ENCODE measurements around the gene ZCCHC17. TPM values are rescaled to one million over a fixed set of nuclear protein-coding genes. Genes with fewer than 3 reads are reported as not detected.

The ZCCHC17 gene
- total RNA-seq, 1 donor from 2014 or later = 26.3 TPM

GRCh38 chr1:31407029-31407626, 110.3 kb downstream of the ZCCHC17 start:
- Mint-ChIP-seq H3K9me3 (ENCODE audit: unreplicated experiment) (no peaks in the 10 kb centered on the region), H3K36me3 (ENCODE audit: unreplicated experiment) (no peaks in the 10 kb centered on the region), H3K4me1 (ENCODE audit: unreplicated experiment) (no peaks in the 10 kb centered on the region), H3K4me3 (ENCODE audit: unreplicated experiment) (no peak overlapping the region), H3K27me3 (ENCODE audit: unreplicated experiment) (peaks cover 28% of the 10 kb centered on the region), H3K27ac (ENCODE audit: unreplicated experiment) (no peak overlapping the region)
- no peak for TF ChIP-seq CTCF (IDR thresholded peaks at IDR 0.05)
- no peak for DNase-seq (ENCODE audit: extremely low spot score, unreplicated experiment)

- Mint-ChIP-seq H3K4me3 (ENCODE audit: unreplicated experiment) (no peak overlapping the region), H3K36me3 (ENCODE audit: unreplicated experiment) (no peaks in the 10 kb centered on the region), H3K27me3 (ENCODE audit: unreplicated experiment) (peaks cover 37% of the 10 kb centered on the region), H3K4me1 (ENCODE audit: unreplicated experiment) (peaks cover 3% of the 10 kb centered on the region), H3K27ac (ENCODE audit: unreplicated experiment) (no peak overlapping the region), H3K9me3 (ENCODE audit: unreplicated experiment) (no peaks in the 10 kb centered on the region)
- no peak for TF ChIP-seq CTCF (IDR thresholded peaks at IDR 0.05)
- no peak for DNase-seq (ENCODE audit: extremely low spot score, unreplicated experiment)
Observed at GRCh38 chr1:31408788-31409318, 112.0 kb downstream of the ZCCHC17 start.

DNA sequence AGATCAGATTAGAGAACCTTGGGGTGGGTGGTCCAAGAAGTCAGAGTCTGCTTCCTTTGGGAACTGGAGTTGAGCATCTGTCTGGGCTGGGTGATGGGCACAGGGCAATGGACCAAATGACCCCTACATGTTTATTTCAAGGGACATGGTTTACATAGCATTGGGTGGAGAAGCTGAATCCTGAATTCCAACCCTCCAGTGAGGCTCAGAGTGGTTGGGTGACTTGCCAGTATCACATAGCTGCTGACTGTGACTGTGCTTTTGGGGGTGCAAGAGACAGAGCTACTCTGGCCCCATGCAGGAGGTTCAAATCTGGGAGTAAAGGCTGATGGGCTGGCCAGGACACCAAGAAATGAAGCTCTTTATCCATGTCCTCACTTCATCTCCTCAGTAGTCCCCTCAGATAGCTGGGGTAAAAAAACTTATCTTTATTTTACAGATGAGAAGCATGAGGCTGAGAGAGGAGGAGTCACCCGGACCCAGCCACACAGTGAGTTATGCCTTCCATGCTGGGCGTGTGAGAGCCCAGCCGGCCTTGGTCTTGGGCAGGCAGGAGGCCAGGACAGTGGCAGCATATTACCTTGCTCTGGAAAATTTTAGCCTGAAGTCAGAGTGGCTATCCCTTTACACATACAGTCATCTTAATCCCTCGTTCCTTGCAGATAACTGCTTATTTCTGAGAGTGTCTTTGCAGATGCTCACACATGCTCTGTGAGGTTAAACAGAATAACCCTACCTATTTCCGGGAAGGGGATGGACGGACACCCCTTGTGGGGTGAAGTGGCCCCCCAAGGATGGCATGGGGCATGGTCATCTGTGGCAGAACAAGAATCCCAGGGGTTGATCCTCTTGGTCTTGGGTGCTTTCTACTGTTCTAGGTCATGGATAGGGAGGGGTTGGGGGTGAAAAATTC, 113.4 kb downstream of the ZCCHC17 start:
- H3K4me1 Mint-ChIP-seq (ENCODE audit: unreplicated experiment) = peaks cover 3% of the 10 kb centered on the region
- DNase-seq (ENCODE audit: extremely low spot score, unreplicated experiment) = no peak
- H3K9me3 Mint-ChIP-seq (ENCODE audit: unreplicated experiment) = no peaks in the 10 kb centered on the region
- TF ChIP-seq CTCF (IDR thresholded peaks at IDR 0.05) = no peak
- no peaks in the 10 kb centered on the region for H3K36me3 Mint-ChIP-seq (ENCODE audit: unreplicated experiment)
- H3K4me3 Mint-ChIP-seq (ENCODE audit: unreplicated experiment) = no peak overlapping the region
- peaks cover 39% of the 10 kb centered on the region for H3K27me3 Mint-ChIP-seq (ENCODE audit: unreplicated experiment)
- no peak overlapping the region for H3K27ac Mint-ChIP-seq (ENCODE audit: unreplicated experiment)

DNA sequence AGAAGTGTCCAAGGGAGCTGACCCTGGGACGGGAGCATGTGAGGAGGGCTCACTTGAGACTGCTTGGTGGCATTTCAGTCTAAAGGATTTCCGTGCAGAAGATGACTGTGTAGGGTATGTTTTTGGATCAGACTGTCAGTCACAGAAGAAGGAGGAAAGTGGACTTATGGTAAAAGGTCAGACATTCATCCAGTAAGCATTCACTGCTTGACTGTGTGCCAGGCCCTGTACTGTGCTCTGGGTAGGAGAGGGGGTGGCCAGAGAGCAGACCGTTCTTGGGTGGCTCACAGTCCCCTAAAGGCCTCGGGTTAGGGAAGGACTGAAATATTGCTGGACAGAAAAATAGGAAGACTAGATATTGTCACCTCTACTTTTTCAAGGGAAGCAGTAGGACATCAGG, 114.0 kb downstream of the ZCCHC17 start:
- Mint-ChIP-seq H3K27ac (ENCODE audit: unreplicated experiment) (no peak overlapping the region), H3K4me3 (ENCODE audit: unreplicated experiment) (no peak overlapping the region), H3K9me3 (ENCODE audit: unreplicated experiment) (no peaks in the 10 kb centered on the region), H3K4me1 (ENCODE audit: unreplicated experiment) (peaks cover 3% of the 10 kb centered on the region), H3K36me3 (ENCODE audit: unreplicated experiment) (no peaks in the 10 kb centered on the region), H3K27me3 (ENCODE audit: unreplicated experiment) (peaks cover 41% of the 10 kb centered on the region)
- DNase-seq (ENCODE audit: extremely low spot score, unreplicated experiment) = no peak
- TF ChIP-seq CTCF (IDR thresholded peaks at IDR 0.05) = no peak

DNA sequence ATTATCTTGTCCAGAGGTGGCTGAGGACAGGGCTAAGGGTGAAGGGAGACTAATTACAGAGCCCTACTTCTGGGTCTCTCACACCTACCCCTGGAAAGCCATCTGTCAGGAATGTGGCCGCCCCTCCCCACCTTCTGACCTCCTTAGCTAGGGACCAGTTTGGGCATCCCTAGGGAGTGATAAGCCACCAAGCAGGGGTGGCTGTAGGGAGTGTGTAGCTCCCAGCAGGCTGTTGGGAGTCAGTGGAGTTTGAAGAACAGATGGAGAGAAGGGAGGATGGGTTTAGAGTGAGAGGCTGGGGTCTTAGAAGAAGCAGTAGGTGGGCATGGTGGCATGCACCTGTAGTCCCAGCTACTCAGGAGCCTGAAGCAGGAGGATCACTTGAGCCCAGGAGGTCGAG, 115.4 kb downstream of the ZCCHC17 start:
- DNase-seq (ENCODE audit: extremely low spot score, unreplicated experiment) = no peak
- no peak overlapping the region for H3K27ac Mint-ChIP-seq (ENCODE audit: unreplicated experiment)
- H3K9me3 Mint-ChIP-seq (ENCODE audit: unreplicated experiment) = no peaks in the 10 kb centered on the region
- H3K4me1 Mint-ChIP-seq (ENCODE audit: unreplicated experiment) = peaks cover 3% of the 10 kb centered on the region
- H3K4me3 Mint-ChIP-seq (ENCODE audit: unreplicated experiment) = peak overlapping the region; percentile 64
- no peak for TF ChIP-seq CTCF (IDR thresholded peaks at IDR 0.05)
- no peaks in the 10 kb centered on the region for H3K36me3 Mint-ChIP-seq (ENCODE audit: unreplicated experiment)
- H3K27me3 Mint-ChIP-seq (ENCODE audit: unreplicated experiment) = peaks cover 41% of the 10 kb centered on the region

Measured in osteocyte (in vitro differentiated cells).